PFSK-1 (cell line): Measurements from ENCODE around the gene PSD.

ENCODE experiments used
- POLR2AphosphoS5 ChIP-seq: IDR thresholded peaks from 2 replicates; pipeline ENCODE4 v1.6.1; 2012; ENCODE audit warnings: low read depth, mild to moderate bottlenecking, control low read depth, low read length, moderate library complexity
- REST ChIP-seq, 2 experiments: IDR thresholded peaks; 2 replicates each; pipeline versions ENCODE4 v1.6.1 to v1.8.0; 2011 to 2012; ENCODE audit warnings: low read depth in 2 of 2, low read length in 2 of 2, control low read depth in 1 of 2, inconsistent platforms in 1 of 2, mild to moderate bottlenecking in 1 of 2, moderate library complexity in 1 of 2; ENCODE audit not compliant: insufficient read depth in 1 of 2
- TAF1 ChIP-seq: IDR thresholded peaks from 2 replicates; pipeline ENCODE4 v1.6.1; 2012; ENCODE audit warnings: low read length, control low read depth, borderline replicate concordance; ENCODE audit not compliant: insufficient read depth

GRCh38 chr10:102410429-102411073, 8.0 kb downstream of the PSD start:
- TF ChIP-seq REST (IDR thresholded peaks at IDR 0.05; ENCODE audit: insufficient read depth in 1 of 2, low read depth in 2 of 2, low read length in 2 of 2) = no peak
- TF ChIP-seq TAF1 = no peak
- no peak for TF ChIP-seq POLR2AphosphoS5
